Astrocyte (in vitro differentiated cells and primary cell): Measurements from ENCODE around the gene TRPM2. TPM values are rescaled to one million over a fixed set of nuclear protein-coding genes. Genes with fewer than 3 reads are reported as not detected.

Experiments used
- DNase-seq: peaks from one replicate; pipeline ENCODE4 v3.0.0-alpha.2; 2010; ENCODE audit warnings: low read depth
- FAIRE-seq: peaks from 2 replicates; lab custom pipeline; 2011; peaks lifted over from hg19 to GRCh38; lab: Jason Lieb, UNC
- H2AFZ ChIP-seq: 2 replicates; pipeline ENCODE4 v1.6.0; 2012; ENCODE audit warnings: low read depth, low read length, inconsistent platforms
- H3K27ac ChIP-seq: 2 replicates; pipeline ENCODE4 v1.5.1; 2011; ENCODE audit warnings: low read depth, low read length, inconsistent platforms
- H3K27me3 ChIP-seq: 2 replicates; pipeline ENCODE4 v1.6.0; 2011; ENCODE audit warnings: low read length, inconsistent platforms; ENCODE audit not compliant: insufficient read depth
- H3K36me3 ChIP-seq: 2 replicates; pipeline ENCODE4 v1.5.1; 2011; ENCODE audit warnings: low read length, inconsistent platforms; ENCODE audit not compliant: insufficient read depth
- H3K4me1 ChIP-seq: 2 replicates; pipeline ENCODE4 v1.5.1; 2011; ENCODE audit warnings: low read length, inconsistent platforms; ENCODE audit not compliant: insufficient read depth
- H3K4me2 ChIP-seq: 2 replicates; pipeline ENCODE4 v1.6.0; 2012; ENCODE audit warnings: low read length, inconsistent platforms
- H3K4me3 ChIP-seq: 2 replicates; pipeline ENCODE4 v1.5.1; 2011; ENCODE audit warnings: low read depth, mild to moderate bottlenecking, low read length, inconsistent platforms; ENCODE audit not compliant: insufficient read depth
- H3K79me2 ChIP-seq: 2 replicates; pipeline ENCODE4 v1.6.0; 2012; ENCODE audit warnings: mild to moderate bottlenecking, low read length, inconsistent platforms; ENCODE audit not compliant: insufficient read depth
- H3K9ac ChIP-seq: 2 replicates; pipeline ENCODE4 v1.6.0; 2012; ENCODE audit warnings: mild to moderate bottlenecking, low read length, inconsistent platforms
- H3K9me3 ChIP-seq: 2 replicates; pipeline ENCODE4 v1.5.1; 2012; ENCODE audit warnings: low read depth, mild to moderate bottlenecking, low read length, inconsistent platforms; ENCODE audit not compliant: insufficient read depth
- H4K20me1 ChIP-seq: 2 replicates; pipeline ENCODE4 v1.6.0; 2012; ENCODE audit warnings: low read length, inconsistent platforms; ENCODE audit not compliant: insufficient read depth
- H3K27ac Mint-ChIP-seq: one replicate; pipeline ENCODE4 v1.8.0; 2021; ENCODE audit warnings: mild to moderate bottlenecking, mixed read lengths; ENCODE audit not compliant: unreplicated experiment
- H3K27me3 Mint-ChIP-seq: one replicate; pipeline ENCODE4 v1.8.0; 2021; ENCODE audit warnings: low read depth, mixed read lengths; ENCODE audit not compliant: unreplicated experiment
- H3K36me3 Mint-ChIP-seq: one replicate; pipeline ENCODE4 v1.8.0; 2021; ENCODE audit warnings: low read depth, mixed read lengths; ENCODE audit not compliant: unreplicated experiment
- H3K4me1 Mint-ChIP-seq: one replicate; pipeline ENCODE4 v1.8.0; 2021; ENCODE audit warnings: low read depth, mixed read lengths; ENCODE audit not compliant: unreplicated experiment
- H3K4me3 Mint-ChIP-seq: one replicate; pipeline ENCODE4 v1.8.0; 2021; ENCODE audit warnings: mild to moderate bottlenecking, moderate library complexity, mixed read lengths; ENCODE audit not compliant: unreplicated experiment
- H3K9me3 Mint-ChIP-seq: one replicate; pipeline ENCODE4 v1.8.0; 2021; ENCODE audit warnings: mild to moderate bottlenecking, mixed read lengths; ENCODE audit not compliant: unreplicated experiment
- EZH2 ChIP-seq: IDR thresholded peaks from 2 replicates; pipeline ENCODE4 v1.6.1; 2012; ENCODE audit warnings: mild to moderate bottlenecking, low read length, inconsistent platforms; ENCODE audit not compliant: insufficient read depth
- total RNA-seq: library from RNA; stranded (reverse); gene quantifications from 2 replicates; pipeline ENCODE4 v1.2.1, GENCODE V29; 2021
- TF ChIP-seq, protein P1 (sequence below): IDR thresholded peaks from 2 replicates; pipeline ENCODE4 v1.5.1; 2011; ENCODE audit warnings: low read depth, mild to moderate bottlenecking, inconsistent platforms, low read length, moderate library complexity; ENCODE audit not compliant: insufficient read depth

TRPM2 gene
- total RNA-seq, 1 donor from 2014 or later = 0.79 TPM

DNA sequence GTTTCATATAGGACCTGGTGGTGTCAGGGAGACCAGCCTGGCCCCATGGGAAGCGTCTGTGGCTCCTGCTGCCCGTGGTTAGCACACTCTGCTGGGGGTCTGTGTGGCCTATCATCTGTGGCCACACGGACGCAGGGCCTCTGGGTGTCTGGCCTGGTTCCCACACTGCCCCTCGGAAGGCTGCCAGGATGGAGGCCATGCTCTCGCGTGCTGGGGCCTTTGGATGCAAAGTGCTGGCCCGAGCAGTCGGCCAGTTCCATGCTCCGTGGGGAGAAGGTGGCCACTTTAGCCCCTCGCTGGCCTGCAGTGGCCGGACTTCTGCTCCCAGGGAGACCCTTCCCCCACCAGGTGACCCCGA, 81.1 kb downstream of the TRPM2 start:
- no peaks in the 10 kb centered on the region for H3K4me1 ChIP-seq
- H2AFZ ChIP-seq = no peak overlapping the region
- peaks cover 29% of the 10 kb centered on the region for H3K27me3 Mint-ChIP-seq
- H3K27me3 ChIP-seq = no peaks in the 10 kb centered on the region
- no peak overlapping the region for H3K9ac ChIP-seq
- H3K27ac Mint-ChIP-seq = no peak overlapping the region
- H3K4me3 ChIP-seq = no peak overlapping the region
- no peak overlapping the region for H3K27ac ChIP-seq
- H3K9me3 Mint-ChIP-seq = peaks cover 6% of the 10 kb centered on the region
- TF ChIP-seq, protein P1, sequence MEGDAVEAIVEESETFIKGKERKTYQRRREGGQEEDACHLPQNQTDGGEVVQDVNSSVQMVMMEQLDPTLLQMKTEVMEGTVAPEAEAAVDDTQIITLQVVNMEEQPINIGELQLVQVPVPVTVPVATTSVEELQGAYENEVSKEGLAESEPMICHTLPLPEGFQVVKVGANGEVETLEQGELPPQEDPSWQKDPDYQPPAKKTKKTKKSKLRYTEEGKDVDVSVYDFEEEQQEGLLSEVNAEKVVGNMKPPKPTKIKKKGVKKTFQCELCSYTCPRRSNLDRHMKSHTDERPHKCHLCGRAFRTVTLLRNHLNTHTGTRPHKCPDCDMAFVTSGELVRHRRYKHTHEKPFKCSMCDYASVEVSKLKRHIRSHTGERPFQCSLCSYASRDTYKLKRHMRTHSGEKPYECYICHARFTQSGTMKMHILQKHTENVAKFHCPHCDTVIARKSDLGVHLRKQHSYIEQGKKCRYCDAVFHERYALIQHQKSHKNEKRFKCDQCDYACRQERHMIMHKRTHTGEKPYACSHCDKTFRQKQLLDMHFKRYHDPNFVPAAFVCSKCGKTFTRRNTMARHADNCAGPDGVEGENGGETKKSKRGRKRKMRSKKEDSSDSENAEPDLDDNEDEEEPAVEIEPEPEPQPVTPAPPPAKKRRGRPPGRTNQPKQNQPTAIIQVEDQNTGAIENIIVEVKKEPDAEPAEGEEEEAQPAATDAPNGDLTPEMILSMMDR = no peak
- no peak for TF ChIP-seq EZH2
- H3K4me3 Mint-ChIP-seq = no peak overlapping the region
- no peak overlapping the region for H3K4me2 ChIP-seq
- no peak for DNase-seq
- H3K36me3 Mint-ChIP-seq = peaks cover 2% of the 10 kb centered on the region
- H3K4me1 Mint-ChIP-seq = no peaks in the 10 kb centered on the region
- no peaks in the 10 kb centered on the region for H3K79me2 ChIP-seq
- no peaks in the 10 kb centered on the region for H4K20me1 ChIP-seq
- no peaks in the 10 kb centered on the region for H3K9me3 ChIP-seq
- no peak for FAIRE-seq
- H3K36me3 ChIP-seq = no peaks in the 10 kb centered on the region

GRCh38 chr21:44434936-44435635, 81.7 kb downstream of the TRPM2 start:
- no peak overlapping the region for H3K4me3 ChIP-seq
- Mint-ChIP-seq H3K27me3 (peaks cover 31% of the 10 kb centered on the region), H3K4me1 (no peaks in the 10 kb centered on the region), H3K27ac (no peak overlapping the region), H3K9me3 (peaks cover 6% of the 10 kb centered on the region), H3K4me3 (no peak overlapping the region), H3K36me3 (peaks cover 2% of the 10 kb centered on the region)
- DNase-seq (no peak), FAIRE-seq (no peak)
- no peak overlapping the region for H3K9ac ChIP-seq
- TF ChIP-seq, protein P1 = no peak
- no peak for TF ChIP-seq EZH2
- no peaks in the 10 kb centered on the region for H3K27me3 ChIP-seq
- no peaks in the 10 kb centered on the region for H3K9me3 ChIP-seq
- no peaks in the 10 kb centered on the region for H3K79me2 ChIP-seq
- H2AFZ ChIP-seq = no peak overlapping the region
- H3K4me2 ChIP-seq = no peak overlapping the region
- H4K20me1 ChIP-seq = no peaks in the 10 kb centered on the region
- no peaks in the 10 kb centered on the region for H3K36me3 ChIP-seq
- H3K4me1 ChIP-seq = no peaks in the 10 kb centered on the region
- no peak overlapping the region for H3K27ac ChIP-seq

DNA sequence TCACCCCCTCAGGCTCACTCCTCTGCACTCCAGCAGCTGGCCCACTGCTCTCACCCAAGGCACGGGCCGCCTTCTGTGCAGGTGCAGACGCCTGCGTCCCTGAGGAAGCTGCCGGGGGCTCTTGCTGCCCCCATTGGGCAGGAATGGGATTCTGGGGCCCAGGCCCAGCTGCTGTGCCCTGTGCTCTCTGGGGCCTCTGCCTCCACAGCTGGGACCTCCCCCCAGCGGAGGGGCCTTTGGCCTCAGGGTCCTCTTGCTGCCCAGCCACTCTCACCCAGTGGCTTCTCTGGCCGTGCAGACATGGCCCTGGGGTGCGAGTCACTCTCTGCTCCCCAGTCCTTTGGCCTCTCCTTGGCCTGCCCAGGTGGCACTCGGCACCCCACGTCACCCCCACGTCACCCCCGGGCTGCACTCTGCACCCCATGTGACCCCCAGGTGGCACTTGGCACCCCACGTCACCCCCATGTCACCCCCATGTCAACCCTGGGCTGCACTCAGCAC, 82.7 kb downstream of the TRPM2 start:
- H3K27ac ChIP-seq = no peak overlapping the region
- no peaks in the 10 kb centered on the region for H3K4me1 Mint-ChIP-seq
- FAIRE-seq (no peak), DNase-seq (no peak)
- H3K27me3 Mint-ChIP-seq = peaks cover 34% of the 10 kb centered on the region
- H3K36me3 ChIP-seq = no peaks in the 10 kb centered on the region
- H3K36me3 Mint-ChIP-seq = peaks cover 2% of the 10 kb centered on the region
- no peak overlapping the region for H2AFZ ChIP-seq
- no peaks in the 10 kb centered on the region for H4K20me1 ChIP-seq
- H3K4me1 ChIP-seq = no peaks in the 10 kb centered on the region
- H3K79me2 ChIP-seq = no peaks in the 10 kb centered on the region
- no peaks in the 10 kb centered on the region for H3K27me3 ChIP-seq
- H3K27ac Mint-ChIP-seq = no peak overlapping the region
- H3K9me3 Mint-ChIP-seq = peaks cover 6% of the 10 kb centered on the region
- H3K9ac ChIP-seq = no peak overlapping the region
- H3K4me3 Mint-ChIP-seq = no peak overlapping the region
- H3K4me3 ChIP-seq = no peak overlapping the region
- no peaks in the 10 kb centered on the region for H3K9me3 ChIP-seq
- H3K4me2 ChIP-seq = no peak overlapping the region
- no peak for TF ChIP-seq EZH2
- TF ChIP-seq, protein P1 = no peak
